Activated effector memory CD4-positive, alpha-beta T cell treated with Interleukin-2 at 50 U/mL for 16 hours (primary cell): Measurements from ENCODE around the gene PARP15.
"Not testable (repeated sequence)": the region's sequence is repeated elsewhere in the genome, so short reads cannot be mapped to it uniquely, and the experiment has no call there.

ENCODE experiments used
- DNase-seq: peaks from one replicate; pipeline ENCODE4 v3.0.0-alpha.2; 2020

Gene PARP15

DNA sequence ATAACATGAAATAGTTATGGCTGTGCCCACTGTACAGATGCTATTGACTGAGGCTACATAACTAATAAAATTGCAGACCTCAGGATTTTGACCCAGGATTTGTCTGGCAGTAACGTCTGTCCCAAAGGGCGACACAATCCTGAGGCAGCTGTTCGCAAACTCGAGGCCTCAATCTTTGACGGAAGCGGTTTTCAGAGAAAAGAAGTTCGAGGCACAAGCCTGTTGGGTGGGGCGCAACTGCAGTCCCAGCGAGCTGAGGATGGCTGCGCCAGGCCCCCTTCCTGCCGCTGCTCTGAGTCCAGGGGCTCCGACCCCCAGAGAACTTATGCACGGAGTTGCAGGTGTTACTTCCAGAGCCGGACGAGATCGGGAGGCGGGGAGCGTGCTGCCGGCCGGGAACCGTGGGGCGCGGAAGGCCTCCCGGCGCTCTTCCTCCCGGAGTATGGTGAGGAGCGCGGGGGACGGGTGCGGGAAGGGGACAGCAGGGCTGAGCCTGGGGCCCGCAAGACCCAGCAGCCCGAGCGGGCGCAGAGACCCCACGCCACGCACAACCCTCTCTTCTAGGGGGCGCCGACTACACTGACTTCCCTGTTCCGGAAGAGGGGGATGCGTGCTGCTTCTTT, at the start of gene PARP15:
Gene PARP15, plus strand, starts transcription at position 242 of the 623 bp plus-strand sequence. Its CDS starts 18 bp downstream, at position 260.
- peak; percentile 55 for DNase-seq

- DNase-seq: no peak
Observed at GRCh38 chr3:122530164-122530563, 47.3 kb upstream of the PARP15 start.

DNA sequence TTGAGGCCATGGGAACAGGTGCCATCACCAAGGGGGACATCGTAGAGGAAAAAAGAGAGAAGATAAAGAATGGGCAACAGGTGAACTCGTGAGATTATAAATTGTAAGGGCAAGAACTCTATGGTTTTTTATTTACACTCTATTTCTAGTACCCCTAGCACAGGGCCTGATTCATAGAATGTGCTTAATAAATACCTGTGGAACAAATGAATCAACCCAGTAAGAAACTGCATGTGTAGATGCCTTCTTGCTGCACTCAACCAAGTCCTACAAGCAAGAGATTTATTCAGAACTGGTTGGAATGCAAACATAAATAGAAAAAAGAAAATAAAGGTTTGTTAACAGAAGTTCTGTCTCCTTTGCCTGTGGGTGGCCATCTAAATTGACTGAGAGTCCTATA, 44.0 kb upstream of the PARP15 start:
- no peak for DNase-seq

DNA sequence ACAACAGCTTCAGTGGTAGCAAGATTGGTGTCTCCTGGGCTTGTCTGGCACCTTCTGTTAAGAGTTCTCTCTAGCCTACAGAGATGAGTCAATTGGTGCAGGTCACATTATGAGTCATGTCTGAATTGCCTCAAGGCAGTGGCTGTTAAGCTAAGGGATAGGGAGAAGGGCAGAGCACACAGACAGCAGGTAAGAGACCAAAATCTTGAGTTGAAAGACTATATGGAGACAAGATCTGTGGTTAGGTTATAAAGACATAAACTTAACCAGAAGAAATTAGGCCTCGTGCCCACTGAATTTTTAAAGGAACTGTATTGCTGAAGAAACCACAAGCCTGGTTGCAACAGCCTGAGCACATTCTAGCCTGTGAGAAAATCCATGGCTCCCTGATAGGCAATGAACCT, 43.5 kb upstream of the PARP15 start:
- DNase-seq: no peak

DNA sequence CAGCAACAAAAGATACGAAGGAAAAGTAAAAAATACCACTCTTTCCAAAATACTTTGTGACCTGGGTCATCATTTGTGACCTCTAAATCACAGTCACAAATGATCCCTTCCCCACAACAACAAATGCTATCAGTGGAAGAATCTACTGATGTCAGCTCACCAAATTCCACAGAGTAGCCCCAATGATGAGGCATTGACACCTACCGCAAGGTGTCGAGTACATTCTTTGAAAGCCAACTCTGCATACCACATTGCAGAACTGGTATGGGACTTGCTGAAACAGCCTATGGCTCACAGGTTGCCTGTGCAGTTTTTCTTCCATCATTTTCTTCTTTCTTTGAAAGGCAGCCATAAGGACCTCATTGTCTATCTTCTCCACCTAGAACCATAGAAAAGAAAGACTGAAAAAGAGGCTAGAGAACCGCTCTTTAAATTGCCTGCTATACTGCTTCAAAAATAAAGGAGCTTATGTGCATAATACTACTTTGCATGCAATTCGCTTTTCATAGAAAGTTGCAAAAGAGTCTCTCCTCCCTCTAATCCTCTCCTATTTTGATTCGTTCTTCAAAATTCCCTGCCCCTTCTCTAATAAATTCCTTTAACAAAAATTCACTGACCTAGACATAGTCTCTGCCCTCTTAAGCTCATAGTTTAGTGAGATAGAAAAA, 41.4 kb upstream of the PARP15 start:
- DNase-seq: no peak

DNA sequence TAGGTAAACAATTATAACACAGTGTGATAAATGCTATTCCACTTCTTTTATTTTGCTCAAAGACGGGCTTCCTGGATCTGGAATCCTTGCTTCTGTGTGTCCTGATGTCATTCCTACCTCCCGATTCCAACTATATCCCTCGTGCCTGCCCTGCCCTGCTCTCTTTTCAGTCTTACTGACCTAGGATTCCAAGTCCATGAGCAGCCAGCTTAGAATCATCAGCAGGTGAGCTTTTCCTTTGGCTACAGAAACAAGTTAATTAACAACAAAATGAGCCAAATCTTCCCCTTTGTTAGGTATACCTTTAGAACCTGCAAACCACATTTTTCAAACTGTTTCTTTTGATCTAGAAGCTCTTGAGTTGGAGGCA, 40.8 kb upstream of the PARP15 start:
- no peak for DNase-seq

- no peak for DNase-seq
Observed at GRCh38 chr3:122538956-122539490, 38.4 kb upstream of the PARP15 start.

DNA sequence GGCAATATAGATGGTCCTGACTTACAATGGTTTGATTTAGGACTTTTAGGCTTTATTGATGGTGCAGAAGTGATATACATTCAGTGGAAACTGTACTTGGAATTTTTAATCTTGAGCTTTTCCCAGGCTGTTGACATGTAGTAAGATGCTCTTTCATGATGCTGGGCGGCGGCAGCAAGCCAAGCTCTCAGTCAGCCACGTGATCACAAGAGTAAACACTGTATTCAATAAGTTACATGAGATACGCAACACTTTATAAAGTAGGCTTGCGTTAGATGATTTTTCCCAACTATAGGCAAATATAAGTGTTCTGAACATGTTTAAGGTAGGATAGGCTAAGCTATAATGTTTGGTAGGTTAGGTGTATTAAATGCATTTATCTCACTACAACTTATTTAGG, 31.3 kb upstream of the PARP15 start:
- DNase-seq: no peak

GRCh38 chr3:122548076-122548475, 29.4 kb upstream of the PARP15 start:
- no peak for DNase-seq

DNA sequence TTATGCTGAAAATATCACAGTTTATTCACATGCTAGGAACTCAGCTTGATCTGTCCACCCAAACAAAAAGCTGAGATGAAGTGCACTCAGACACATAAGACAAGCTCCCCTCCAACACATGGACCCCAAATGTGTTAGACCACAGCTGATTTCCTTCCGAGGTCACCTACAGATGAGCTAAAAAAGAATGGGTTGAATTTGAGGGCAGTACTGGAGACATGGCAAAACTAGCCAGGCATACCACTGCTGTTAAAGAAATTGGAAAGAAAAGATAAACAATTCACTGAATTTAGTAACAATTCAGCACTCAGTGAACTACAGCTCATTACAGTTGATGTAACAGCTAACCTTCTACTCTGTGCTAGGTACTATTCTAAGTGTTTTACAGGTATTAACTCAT, 28.8 kb upstream of the PARP15 start:
- DNase-seq: no peak

DNA sequence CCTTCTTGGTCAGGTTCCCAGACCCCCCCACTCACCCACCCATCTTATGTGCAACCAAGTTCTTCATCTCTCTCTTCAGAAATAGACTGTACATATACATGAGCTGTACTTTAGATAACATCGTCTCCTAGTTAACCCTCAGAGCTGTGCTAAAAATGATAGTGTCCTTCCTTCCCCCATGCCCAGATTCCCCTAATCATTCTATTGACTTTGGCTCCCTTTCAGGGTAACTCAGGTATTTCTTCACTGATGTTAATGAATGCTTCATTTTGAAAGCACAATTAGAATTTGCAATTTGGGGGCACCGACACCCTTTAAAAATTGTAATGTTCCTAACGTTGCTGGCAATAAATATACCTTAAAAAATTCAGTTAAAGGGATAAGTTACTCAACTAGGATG, 24.3 kb upstream of the PARP15 start:
- no peak for DNase-seq

DNA sequence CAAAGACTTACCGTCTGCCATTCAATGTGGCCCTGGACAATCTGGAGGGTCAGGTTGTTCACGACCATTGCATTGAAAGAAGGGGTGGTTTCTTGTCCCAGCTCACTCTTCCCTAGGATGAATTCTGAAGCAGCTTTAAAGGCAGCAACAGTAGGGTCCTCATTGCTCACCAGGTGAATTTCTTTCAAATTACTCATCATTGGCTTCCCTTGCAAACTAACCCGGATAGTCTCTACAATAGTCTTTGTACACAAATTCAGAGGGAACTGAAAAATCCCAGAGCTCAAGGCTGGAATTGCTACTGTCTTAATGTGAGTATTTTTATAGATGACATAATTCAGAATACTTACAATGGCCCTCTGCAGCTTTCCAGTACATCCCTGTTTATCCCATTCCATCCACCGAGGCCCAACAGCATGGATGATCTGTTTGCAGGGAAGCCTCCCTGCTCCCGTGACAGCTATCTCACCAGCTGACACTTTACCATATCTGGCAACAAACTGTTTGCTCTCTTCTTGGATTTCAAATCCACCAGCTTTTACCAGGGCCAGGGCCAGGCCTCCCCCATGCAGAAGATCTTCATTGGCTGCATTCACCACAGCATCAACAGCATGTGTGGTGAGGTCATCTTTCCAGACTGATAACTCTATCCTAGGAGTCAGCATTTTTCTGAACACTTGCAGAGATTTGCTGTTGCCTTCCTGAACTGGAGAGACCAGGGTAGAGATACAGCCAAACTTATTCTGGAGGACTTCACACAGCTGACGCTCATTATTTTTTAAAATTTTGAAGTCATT, 22.0 kb upstream of the PARP15 start:
- no peak for DNase-seq

GRCh38 chr3:122557356-122557755, 20.1 kb upstream of the PARP15 start:
- no peak for DNase-seq

DNA sequence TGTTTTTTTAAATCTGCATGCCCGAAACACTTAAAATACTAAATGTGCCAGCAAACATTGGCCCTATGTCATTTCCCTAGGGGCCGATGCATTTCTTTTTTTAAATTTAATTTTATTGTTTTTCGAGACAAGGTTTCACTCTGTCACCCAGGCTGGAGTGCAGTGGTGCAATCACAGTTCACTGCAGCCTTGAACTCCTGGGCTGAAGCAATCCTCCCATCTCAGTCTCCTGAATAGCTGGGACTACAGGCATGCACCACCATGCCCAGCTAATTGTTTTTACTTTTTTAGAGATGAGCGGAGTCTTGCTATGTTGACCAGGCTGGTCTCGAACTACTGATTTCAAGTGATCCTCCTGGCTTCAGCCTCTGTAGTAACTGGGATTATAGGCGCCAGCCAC, 18.8 kb upstream of the PARP15 start:
- no peak for DNase-seq

DNA sequence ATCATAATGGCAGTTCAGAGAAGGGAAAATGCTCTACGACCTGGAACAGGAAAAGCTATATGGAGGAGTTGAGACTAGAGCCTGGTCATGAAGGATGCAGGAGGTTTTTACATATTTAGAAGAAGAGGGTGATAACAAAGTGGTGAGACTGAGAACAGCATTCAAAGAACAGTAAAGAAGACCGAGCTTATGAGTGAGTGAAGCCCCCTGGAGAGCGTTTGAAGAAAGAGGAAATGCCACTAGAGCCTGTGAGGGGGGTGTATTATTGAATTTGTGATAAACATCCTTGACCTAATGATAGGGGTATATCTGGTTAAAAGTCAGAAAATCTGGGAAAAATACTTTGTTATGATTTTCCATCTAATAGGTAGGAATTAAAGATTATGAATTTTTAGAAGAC, 17.5 kb upstream of the PARP15 start:
- no peak for DNase-seq

- DNase-seq: peak; percentile 21
Observed at GRCh38 chr3:122560680-122561079, 16.8 kb upstream of the PARP15 start.

GRCh38 chr3:122562923-122563716, 14.3 kb upstream of the PARP15 start:
- DNase-seq: no peak

DNA sequence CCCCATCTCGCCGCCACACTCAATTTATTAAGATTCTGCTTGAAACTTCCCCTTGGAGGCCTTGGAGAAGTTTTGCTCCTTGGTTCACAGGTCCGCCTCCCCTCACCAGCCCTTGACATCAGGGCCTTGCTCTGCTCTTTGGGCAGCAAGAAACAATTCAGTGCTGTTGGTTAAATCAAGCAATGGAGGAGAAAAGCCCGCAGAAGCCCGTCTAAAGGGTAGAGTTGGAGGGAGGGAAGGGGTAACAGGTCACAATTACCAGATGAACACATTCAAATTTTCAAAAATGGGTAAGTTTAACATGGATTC, 13.8 kb upstream of the PARP15 start:
- no peak for DNase-seq

DNA sequence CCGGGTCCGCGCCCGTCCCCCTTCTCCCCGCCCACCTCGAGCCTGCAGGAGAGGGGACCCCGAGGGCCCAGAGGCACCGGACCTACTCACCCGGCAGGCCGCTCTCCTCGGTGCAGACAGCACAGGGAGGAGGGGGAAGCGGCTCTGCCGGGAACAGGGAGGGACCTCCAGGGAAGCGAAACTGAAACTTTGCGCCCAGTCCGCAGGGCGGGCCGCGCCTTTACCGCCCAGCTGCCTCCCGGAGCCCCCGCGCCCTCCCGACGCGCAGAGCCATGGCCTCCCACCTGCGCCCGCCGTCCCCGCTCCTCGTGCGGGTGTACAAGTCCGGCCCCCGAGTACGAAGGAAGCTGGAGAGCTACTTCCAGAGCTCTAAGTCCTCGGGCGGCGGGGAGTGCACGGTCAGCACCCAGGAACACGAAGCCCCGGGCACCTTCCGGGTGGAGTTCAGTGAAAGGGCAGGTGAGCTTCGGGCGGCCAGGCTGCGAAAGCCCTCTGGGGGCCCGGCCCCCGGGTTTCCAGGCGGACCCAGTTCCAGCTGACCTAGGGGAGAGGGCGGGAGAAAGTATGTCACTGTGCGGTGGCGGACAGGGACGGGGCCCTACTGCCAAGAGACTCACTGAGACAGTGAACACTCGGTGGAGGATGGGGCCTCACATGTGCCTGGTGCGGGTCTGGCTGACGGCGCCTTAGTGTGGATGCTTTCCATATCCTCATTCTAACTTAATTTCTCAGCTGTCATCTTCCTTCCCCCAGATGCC, 13.1 kb upstream of the PARP15 start, which contains the start of the genes DTX3L and PARP9:
Gene DTX3L, plus strand, starts transcription at position 184 of the 758 bp plus-strand sequence. Its CDS starts 89 bp downstream, at position 273.
Gene PARP9, minus strand, starts transcription at position 146 of the 758 bp plus-strand sequence. CDS start 4,680 bp downstream, outside the sequence.
- peak; percentile 66 for DNase-seq

DNA sequence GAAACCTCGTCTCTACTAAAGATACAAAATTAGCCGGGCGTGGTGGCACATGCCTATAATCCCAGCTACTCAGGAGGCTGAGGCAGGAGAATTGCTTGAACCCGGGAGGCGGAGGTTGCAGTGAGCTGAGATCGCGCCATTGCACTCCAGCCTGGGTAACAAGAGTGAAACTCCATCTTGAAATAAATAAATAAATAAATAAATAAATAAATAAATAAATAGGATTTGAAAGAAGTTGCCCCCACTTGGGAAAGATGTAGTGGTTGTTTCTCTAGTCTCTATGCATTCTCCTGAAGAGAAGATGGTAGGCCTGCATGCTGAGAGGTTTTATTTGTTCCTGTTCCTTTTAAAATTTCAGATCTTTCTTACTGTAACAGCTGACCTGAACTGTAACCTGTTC, 9.3 kb upstream of the PARP15 start:
- not testable (repeated sequence) for DNase-seq

DNA sequence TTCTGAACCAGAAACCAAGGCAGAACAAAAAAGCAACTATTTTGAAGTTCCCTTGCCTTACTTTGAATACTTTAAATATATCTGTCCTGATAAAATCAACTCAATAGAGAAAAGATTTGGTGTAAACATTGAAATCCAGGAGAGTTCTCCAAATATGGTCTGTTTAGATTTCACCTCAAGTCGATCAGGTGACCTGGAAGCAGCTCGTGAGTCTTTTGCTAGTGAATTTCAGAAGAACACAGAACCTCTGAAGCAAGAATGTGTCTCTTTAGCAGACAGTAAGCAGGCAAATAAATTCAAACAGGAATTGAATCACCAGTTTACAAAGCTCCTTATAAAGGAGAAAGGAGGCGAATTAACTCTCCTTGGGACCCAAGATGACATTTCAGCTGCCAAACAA, 8.7 kb upstream of the PARP15 start:
- DNase-seq: no peak

DNA sequence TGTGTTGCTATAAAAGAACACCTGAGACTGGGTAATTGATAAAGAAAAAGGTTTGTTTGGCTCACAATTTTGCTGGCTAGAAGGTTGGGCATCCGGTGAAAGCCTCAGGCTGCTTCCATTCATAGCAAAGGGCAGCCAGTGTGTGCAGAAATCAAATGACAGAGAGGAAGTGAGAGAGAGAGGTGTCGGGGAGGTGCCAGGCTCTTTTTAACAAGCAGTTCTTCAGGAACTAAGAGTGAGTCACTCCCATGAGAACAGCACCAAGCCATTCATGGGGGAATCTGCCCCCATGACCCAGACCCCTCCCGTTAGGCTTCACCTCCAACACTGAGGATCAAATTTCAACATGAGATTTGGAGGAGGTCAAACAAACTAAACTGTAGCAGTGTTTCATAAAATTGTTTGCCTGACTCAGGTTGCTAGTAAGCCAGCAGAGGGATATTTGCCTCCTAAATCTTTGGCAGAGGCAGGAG, 4.5 kb upstream of the PARP15 start:
- DNase-seq: peak; percentile 17
